RWPE1 (cell line): ENCODE data around the gene GABPB1.

Source experiments
- CTCF ChIA-PET: fragments of 350-600 bp; sonication (Branson Sonifier 250); formaldehyde crosslinking; extraction: SDS; loops from one replicate; lab custom pipeline; 2021; lab: Yijun Ruan, JAX
- POLR2A ChIA-PET: fragments of 400-600 bp; formaldehyde crosslinking; extraction: SDS; loops from one replicate; lab custom pipeline; 2020; ENCODE audit warnings: antibody characterized with exemption; ENCODE audit not compliant: low non-redundant PET; lab: Yijun Ruan, JAX
- DNase-seq: peaks from one replicate; pipeline ENCODE4 v3.0.0; 2012; ENCODE audit warnings: low spot score
- H3K27ac ChIP-seq: fragments of 450-650 bp; 2 replicates; pipeline ENCODE4 v1.5.1; 2017
- CTCF ChIP-seq: fragments of 450-650 bp; conservative IDR thresholded peaks from 2 replicates; pipeline ENCODE4 v1.5.1; 2017; ENCODE audit warnings: low read depth, mild to moderate bottlenecking

Gene GABPB1

GRCh38 chr15:50252556-50252955, 102.4 kb downstream of the GABPB1 start:
- CTCF ChIA-PET, result no interaction called here
- TF ChIP-seq CTCF, result no peak

GRCh38 chr15:50251638-50252182, 103.3 kb downstream of the GABPB1 start:
- ChIA-PET POLR2A (no interaction called here), CTCF (interaction anchor here (0.5 kb wide), 1 partner anchor 32 kb away, joined by 3 read pairs; no protein-coding TSS in a partner anchor)
- DNase-seq, result no peak
- H3K27ac ChIP-seq, result no peak overlapping the region
- TF ChIP-seq CTCF, result no peak

More at GRCh38 chr15:50252556-50252955, 102.4 kb downstream of the GABPB1 start:
- POLR2A ChIA-PET, result no interaction called here
- no peak overlapping the region for H3K27ac ChIP-seq
- DNase-seq, result no peak

- DNase-seq, result no peak
Observed at GRCh38 chr15:50250760-50251394, 104.1 kb downstream of the GABPB1 start.

GRCh38 chr15:50249704-50250103, 105.3 kb downstream of the GABPB1 start:
- CTCF ChIA-PET, result no interaction called here
- POLR2A ChIA-PET, result no interaction called here

More at GRCh38 chr15:50250760-50251394, 104.1 kb downstream of the GABPB1 start:
- no peak overlapping the region for H3K27ac ChIP-seq
- ChIA-PET CTCF (interaction anchor here (0.5 to 0.6 kb wide), 2 partner anchors 14 to 31 kb away, joined by 3 read pairs; no protein-coding TSS in a partner anchor), POLR2A (no interaction called here)
- no peak for TF ChIP-seq CTCF

GRCh38 chr15:50248994-50249582, 105.9 kb downstream of the GABPB1 start:
- H3K27ac ChIP-seq, result no peak overlapping the region
- POLR2A ChIA-PET, result no interaction called here
- no peak for DNase-seq
- CTCF ChIA-PET, result interaction anchor here (0.6 kb wide), 1 partner anchor 181 kb away, joined by 3 read pairs; no protein-coding TSS in a partner anchor
- no peak for TF ChIP-seq CTCF

More at GRCh38 chr15:50249704-50250103, 105.3 kb downstream of the GABPB1 start:
- H3K27ac ChIP-seq, result no peak overlapping the region
- no peak for TF ChIP-seq CTCF
- no peak for DNase-seq

GRCh38 chr15:50247819-50248655, 107.0 kb downstream of the GABPB1 start:
- DNase-seq, result no peak
- ChIA-PET CTCF (no interaction called here), POLR2A (no interaction called here)
- TF ChIP-seq CTCF, result no peak
- no peak overlapping the region for H3K27ac ChIP-seq
